ENCODE measurements around the gene FRMD4A.

Gene FRMD4A

DNA sequence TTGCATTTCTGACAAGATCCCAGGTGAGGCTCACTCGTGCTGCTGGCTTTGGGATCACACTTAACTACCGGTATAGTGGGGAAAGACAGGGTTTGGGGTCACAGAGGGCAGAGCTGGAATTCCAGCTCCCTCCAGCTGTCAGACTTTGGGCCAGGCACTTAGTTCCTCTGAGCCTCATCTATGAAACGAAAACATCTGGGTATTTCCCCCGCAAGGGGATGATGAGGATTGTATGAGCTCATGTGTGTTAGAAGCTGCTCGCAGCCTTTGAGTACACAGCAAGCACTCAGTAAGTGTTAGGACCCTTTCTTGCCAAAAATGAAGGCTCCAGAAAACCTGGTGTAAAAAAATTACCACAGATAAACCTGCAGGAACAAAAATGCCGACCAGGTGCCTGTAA, 677.9 kb downstream of the FRMD4A start:
- no peak for DNase-seq

DNA sequence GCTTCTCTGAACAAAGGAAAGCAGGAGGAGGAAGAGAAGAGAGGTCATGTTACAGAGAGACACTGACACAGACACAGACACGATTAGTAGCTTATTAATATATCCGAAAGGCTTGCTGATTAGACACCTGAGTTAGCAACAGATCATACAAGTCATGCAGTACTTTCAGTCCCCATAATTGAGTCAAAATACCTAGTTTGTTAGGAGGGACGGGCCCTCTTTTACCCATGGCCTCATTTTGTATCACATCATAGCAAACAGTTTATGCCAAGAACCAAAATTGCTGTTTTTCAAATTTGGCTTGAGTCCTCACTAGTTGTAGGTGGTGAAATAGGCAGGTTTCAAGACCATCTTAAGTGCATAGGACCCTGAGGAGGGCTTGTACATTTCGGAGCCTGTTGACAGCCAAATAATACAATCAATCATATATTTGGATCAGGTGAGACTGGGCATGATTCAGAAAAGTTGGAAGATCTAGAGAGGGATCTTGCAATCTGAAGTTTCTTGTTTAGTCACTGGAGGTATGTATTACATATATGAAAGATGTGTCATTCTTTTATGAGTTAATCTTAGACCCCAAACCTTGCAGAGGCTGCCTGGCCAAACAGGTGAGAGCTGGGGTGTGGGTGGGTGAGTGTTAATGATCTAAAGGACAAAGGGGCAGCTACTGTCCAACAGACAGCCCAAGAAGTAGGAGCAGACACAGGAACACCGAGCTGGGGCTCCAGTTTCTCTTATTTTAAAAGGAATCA, 678.6 kb downstream of the FRMD4A start:
- no peak for DNase-seq

DNA sequence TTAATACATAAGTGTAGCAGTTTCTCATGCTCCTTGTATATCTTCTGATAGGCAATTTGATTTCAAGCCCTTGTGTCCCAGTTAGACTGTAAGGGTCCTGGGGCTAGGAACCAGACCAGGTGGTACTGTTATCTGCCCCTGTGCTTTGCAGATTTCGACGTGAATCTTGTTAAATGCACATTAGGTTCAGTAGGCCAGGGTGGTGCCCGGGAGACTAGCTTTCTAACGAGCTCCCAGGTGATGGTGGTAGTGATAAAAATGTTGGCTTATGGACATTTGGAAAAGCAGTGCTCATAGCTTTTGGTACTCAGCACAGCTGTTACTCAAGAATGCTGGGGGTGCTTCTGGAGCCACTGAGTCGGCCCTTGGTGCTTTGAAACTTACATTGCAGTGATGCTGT, 679.8 kb downstream of the FRMD4A start:
- DNase-seq = no peak

DNA sequence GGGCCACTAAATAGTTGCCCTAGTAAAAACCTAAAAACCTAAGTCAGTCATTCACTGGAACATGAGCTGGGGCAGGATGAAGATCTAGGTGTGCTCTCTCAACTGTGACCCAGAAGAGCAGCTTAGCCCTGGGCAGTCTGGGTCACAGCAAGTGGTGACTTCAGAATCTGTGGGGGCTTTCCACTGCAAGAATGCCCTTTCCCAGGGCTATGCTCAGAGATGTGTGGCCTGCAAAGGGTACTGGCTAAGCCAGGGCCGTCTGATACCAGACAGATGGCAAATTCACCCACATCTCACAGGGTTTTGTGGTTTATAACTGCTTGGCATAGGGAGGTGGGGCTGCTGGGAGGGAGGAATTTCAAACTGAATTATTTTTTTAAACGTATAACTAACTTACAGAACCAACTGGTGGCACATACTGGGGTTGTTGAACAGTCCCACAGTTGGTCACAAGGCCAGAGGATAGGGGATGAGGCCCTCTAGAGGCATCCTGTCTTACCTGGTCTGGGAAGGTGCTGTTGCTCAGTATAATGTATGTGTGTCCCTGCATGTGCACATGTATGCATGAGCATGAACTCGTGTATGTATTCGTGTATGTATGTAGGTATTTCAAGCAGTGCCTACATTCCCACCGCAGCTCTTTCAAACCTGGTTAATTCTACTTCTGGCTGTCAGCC, 680.7 kb downstream of the FRMD4A start:
- no peak for DNase-seq

DNA sequence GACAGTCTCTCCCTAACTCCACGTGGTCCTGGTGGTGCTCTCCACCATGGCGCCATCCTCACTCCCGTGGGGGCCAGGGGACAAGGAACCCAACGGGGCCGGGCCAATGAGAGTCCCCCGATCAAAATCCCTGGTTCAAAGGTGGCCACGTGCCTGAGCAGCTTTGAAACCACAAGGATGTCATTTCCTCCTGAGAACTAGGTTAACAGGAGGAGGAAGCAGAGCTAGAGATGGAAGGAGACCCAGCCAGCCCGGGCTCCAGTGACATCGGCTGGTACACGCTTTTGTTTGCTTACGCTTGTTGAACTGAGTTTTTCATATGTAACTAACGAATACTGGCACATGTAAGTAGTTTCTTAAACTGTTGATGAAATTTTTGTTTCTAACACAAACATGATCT, 682.3 kb downstream of the FRMD4A start:
- no peak for DNase-seq

DNA sequence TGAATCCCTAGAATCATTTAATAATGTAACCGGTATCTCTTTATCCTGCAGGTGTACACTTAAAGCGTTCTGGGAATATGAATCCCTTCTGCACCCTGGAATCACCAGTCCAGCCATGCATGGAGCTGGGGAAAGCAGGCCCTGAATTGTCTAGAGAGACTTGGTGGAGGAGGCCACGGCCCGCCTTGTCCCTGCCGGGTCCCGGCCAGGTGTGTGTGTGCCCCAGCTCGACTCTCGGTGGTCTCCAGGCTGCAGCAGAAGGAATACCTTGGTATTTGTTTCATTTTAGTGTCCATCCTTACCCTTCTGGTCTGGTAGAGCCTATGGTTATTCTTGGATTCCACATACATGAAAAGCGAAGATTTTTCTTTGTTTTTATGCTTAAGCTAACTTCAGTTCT, 685.9 kb downstream of the FRMD4A start:
- DNase-seq = no peak

DNA sequence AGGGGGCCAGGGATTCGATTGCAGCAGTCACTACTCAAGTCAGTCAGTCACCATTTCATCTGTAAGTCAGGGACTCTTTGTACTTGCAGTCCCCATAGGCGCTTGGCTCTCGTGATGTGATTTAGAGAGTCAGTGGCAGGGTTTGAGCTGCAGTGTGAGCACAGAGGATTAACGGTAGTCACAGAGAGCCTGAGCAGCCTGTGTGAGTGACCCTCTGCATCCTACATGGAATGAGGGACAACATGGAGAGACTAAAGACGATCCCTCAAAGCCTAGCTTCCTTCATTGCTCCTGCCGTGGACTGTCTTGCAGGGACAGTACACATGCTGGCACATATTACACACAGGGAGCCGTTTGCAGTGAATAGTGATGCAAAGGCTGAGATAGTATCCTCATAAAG, 687.7 kb downstream of the FRMD4A start:
- DNase-seq = no peak

DNA sequence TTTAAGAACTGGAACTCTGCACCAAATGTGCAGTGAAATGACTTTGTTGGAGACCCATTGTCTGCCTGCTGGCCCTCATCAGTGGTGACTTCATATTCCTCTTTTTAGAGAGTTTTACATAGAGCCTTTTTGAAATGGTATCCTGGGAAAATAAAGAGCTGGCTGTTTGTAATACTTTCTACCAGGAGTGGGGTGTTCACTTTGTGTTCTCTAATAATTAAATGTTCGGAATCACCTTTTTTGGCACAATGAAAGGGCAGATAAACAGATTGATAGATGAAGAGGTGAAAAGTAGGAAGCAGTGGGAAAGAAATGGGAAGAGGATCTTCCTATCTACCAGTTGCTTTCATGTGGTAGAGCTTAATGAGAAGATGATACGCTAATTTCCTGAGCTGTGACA, 688.4 kb downstream of the FRMD4A start:
- DNase-seq = no peak

DNA sequence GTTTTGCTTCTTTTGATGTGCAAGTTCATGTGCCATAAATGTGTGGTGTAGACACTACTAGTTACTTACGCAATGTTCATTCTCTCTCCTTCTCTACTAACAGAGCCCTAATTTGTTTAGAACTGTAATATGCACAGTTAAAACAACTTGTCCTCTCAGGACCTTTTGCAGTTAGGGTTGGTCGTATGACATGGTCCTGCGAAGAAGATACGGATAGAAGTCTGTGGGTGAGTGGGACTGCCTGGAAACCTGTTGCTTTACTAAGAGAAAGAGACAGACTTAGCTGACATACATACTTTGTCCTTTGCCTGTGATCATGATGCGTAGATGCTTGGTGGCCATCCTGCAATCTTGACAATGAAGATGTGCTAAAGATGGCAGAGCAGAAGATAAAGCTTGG, 692.8 kb downstream of the FRMD4A start:
- no peak for DNase-seq

DNA sequence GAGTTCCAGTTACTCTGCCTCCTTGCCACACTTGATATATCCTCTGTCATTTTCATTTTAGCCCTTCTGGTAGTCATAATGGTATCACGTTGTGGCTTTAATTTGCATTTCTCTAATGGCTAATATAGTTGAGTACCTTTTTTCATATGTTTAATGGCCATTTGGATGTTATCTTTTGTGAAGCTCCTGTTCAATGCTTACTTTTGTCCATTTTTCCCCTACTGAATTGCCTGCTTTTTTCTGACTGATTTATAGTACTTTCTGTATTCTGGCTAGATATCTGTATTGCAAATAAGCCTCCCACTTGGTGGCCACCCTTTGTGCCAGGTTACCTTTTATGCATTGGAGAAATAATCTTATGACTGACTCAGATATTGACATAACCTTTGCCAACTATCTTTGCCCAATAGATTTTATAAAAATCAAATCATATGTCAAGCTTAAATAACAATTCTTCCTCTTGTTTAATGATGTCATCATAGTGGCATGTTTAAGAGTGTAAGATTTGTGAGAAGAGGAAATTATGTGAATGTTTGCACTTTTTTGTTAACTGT, 693.3 kb downstream of the FRMD4A start:
- no peak for DNase-seq

DNA sequence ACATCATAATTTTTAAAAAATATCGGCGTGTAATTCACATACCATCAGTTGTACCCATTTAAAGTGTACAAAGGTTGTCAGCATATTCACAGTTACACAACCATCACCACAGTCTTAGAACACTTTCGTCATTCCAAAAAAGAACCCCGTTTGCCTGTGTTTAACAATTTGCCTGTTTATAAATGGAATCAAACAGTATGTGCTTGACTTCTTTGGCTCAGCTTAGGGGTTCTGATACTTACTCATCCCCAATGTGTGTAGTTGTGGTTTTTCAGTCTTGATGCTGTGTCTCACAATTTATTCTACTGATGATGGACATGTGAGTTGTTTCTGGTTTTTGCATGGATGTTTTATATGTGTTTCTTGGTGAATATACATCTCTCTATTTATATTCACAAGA, 693.9 kb downstream of the FRMD4A start:
- no peak for DNase-seq

DNA sequence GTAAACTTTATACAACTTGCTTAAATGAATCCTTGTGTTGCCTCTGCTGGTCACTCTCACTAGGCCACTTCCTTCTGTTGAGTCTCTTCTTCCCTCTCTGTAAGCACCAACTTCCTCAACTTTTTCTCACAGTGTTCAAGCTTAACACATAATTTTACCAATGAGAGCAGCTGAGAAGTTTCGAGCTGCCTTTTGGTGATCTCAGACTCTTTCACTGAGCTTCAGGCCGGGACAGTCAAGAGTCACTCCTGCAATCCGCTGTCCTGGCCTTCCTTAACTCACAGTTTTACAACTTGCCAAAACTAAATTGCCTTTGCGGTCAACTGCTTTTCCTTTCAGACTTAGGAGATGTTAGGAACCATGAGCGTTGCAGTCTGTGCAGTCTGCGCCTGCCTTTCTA, 696.5 kb downstream of the FRMD4A start:
- DNase-seq = no peak

DNA sequence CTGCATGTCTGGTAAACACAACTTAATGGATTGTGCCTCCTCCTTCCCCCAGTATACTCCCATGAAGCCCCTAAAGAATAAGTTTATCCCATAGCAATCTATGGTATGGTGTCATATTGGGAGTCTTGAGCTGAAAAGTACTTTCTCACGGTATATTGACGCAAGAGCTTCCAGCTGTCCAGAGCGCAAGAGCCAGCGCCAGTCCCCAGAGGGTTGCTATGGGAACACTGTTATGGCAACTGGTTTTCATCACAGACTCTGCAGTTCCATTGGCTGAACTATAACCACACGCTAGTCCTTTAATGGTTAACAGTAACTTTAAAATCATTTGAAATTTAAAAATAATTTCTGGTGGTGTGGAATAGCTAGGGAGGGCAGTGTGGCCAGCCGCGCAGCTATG, 697.0 kb downstream of the FRMD4A start:
- no peak for DNase-seq

DNA sequence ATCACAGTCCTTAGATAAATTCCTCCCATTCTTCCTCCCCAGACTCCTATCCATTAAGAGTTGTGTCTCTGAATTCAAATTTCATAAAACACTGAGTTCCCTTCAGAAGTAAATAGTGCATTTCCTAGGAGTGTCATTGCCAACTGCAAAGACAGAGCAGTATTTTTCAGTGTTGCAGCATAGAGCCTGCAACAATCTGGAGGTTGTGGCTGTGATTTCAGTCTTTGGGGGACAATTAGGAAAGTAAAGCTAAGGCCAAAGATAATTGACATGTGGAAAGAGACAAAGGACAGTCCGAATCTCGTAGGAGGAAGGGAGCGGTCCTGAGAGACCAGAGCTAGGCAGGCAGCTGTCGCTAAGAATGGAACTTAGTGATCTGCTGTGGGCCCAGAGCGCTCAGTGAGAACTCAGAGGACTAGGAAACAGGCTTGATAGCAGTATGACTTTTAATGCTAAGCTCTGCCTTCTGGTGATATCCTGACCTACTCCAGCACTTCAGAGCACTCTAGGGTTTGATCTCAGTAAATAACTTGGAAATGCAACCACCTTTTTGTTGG, 697.8 kb downstream of the FRMD4A start:
- DNase-seq = no peak

DNA sequence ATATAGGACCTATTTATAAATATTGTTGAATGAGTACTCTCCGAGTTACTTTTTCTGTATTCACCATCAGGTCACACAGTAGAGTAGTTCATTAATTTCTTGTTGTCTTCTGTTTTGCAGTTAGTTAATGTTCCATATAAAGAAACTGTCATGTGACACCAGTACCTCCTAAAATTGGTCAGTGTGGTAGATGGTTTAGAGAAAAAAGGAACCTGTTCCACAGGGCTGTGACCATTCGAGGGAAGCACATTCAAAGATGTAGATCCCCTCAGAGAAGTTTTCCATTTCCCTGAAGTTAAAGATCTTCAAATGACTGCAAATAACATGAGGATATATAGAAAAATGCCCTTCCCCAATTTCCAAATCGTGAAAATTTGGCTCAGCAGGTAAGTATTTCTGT, 698.3 kb downstream of the FRMD4A start:
- DNase-seq = no peak

DNA sequence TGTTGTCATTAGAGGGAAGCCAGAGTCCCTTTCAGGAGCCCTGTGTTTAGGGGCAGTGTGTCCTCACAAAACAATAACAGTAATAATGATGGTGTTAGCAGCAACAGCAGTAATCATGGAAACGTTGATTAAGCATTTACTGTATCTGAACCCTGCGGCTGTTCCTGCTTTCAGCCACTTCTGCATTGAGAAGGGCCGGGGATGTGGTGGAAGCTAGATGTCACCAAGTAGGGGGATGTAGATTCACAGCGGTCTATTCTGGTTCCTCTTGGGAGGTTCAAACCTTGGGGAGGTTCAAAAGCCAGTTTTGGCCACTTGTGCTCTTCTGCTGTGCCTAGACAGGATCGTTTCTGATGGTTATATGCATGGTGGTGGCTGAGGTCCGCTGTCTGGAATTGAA, 699.1 kb downstream of the FRMD4A start:
- DNase-seq = no peak

DNA sequence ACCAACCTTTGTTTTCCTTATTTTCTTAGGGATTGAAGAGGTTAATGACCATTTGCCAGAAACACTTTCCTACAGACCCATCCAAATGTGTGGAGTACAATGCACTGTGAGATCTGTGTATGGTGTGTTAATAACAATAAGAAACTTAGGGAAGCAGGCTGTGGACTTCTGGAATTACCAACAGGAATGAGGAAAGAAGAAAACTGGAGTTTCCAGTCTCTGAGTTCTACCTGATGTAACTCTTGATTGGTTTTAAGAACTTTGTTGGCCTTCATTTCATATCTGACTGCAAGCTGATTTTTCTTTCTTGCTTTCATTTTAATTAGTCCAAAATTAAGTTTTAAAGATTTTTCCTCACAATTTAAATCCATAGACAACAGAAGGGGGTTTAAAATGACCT, 700.5 kb downstream of the FRMD4A start:
- DNase-seq = no peak

DNA sequence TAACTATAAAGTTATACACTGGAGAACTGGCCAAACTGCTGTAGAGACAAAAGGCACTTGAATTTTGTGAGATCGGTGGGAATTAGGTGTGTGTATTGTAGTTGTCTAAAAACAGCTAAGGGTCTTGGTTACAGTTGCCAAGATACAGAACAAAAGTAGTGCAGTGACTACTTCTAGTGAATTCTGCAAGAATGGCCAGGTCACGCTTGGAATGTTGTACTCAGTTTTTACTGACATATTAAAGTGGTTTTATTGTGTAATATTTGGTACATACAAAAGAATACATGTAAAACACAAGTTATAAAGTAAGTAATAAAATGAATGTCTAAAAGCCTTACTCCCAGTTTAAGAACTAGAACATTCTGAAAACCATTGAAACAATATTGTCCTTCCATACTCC, 701.6 kb downstream of the FRMD4A start:
- no peak for DNase-seq

DNA sequence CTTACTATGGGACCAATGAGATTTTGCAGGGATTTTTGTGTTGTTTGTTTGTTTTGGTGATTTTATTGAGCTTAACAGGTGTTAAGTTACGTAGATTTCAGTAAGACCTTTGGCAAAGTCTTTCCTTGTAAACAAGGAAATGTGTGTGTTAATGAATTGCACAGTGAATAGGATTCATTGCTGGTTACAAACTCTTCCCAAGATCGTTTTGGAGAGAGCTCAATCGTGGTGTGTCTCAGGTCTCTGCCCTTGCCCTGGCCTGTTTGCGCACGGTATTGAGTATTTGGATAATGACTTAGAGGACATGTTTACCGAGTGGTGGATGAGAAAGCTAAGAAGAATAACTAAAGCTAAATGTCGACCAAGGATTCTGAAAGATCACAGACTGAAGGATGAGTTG, 702.1 kb downstream of the FRMD4A start:
- no peak for DNase-seq

DNA sequence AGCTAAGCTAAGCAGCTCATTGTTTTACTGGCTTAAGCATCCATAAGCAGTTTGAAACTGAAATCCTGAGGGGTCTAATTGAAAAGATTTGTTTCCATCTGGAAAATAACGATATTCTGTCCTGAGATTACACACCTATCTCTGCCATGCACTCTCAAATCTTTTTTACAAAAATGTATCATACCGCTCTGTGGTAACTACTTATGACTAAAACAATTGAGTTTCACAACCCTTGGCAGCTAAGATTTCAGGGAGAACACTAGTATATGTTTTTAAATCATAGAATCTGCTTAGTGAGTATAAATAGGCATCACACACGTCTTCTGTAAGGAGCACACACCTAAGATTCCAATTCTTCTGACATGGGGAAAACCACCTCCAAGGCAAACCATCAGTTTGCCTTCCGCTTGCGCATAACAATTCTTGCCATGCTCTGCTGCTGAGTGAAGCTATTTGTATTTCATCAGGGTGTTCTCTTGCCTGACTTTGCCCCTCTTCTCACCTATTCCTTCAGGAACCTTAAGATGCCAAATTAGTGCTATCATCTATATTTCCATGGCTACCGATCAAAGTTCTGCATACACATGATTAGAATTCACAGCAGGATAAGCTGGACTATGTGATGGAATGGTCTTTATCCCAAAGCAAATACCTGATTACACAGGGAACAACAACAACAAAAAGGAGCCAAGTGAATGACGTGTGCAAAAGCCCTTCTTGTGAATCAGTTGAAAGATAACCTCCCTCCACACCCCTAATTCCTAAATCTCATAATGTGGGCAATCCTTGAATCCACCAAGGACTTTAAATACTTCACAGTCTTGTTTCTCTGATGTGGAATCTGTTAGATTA, 703.0 kb downstream of the FRMD4A start:
- DNase-seq = no peak

DNA sequence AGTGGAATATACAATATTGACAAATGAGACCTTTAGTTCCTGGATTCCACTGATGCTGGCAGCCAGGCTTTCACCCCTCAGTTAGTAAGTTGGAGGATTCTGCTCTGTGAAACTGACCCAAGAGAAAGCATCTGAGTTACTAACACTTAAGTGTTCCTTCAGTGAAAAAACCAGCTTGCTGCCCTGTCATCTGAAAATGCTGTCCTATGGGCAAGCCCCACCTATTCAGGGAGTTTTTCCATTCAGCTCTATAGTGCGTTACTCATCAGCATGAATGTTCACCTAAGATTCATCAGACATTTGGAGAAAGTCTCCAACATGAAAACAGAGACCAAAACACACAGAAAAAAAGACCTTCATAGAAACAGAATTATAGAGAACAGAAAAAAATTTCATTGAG, 706.1 kb downstream of the FRMD4A start:
- DNase-seq = no peak

DNA sequence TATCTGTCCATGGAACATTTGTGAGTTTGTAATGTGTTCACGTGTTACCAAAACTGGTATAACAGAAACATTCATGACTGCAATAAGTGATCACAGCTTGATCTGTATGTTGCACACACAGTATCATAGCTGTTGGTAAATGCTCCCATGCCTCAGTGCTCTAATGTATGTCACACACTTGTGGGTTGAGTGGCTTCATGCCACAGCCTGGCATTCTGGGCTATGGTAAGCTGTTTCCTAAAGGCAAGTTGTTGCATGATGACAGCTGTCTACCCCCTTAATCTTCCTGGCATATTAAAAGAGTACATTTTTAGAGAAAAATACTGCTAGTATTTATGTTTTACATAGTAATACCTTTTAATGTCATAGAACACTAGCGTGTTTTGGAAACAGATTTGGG, 708.8 kb downstream of the FRMD4A start:
- no peak for DNase-seq

DNA sequence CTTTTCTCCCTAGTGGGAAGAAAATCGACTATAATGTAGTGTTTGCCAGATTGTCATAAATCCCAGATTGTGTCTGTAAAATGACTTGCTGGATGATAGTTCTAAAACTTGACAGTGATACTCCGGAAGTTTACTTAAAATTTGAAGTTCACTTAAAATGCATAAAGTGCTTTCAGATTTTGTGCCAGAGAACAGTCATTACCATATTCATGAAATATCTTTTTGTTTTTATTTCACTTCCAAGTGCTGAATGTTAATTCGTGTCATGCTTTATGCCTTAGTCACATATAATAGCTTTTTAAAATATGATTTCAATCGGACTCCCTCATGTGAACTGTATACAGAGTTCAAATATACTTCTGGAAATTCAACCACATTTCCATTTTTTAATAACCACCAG, 713.6 kb downstream of the FRMD4A start:
- DNase-seq = no peak
